Osteoblast (primary cell): ENCODE measurements around the gene AGXT2. TPM values are rescaled to one million over a fixed set of nuclear protein-coding genes. Genes with fewer than 3 reads are reported as not detected.

ENCODE experiments used
- DNase-seq: peaks from one replicate; pipeline ENCODE4 v3.0.0; 2011; ENCODE audit warnings: low spot score, mixed read lengths; ENCODE audit not compliant: insufficient read length; ENCODE audit errors: missing footprints
- H2AFZ ChIP-seq: 2 replicates; pipeline ENCODE4 v1.6.0; 2011; ENCODE audit warnings: mild to moderate bottlenecking, low read length
- H3K27ac ChIP-seq: 2 replicates; pipeline ENCODE4 v1.5.1; 2011; ENCODE audit warnings: mild to moderate bottlenecking, low read depth, low read length, moderate library complexity
- H3K27me3 ChIP-seq: 2 replicates; pipeline ENCODE4 v1.6.0; 2012; ENCODE audit warnings: mild to moderate bottlenecking, control low read depth, inconsistent platforms, low read length, moderate library complexity; ENCODE audit not compliant: insufficient read depth
- H3K36me3 ChIP-seq: 2 replicates; pipeline ENCODE4 v1.5.1; 2011; ENCODE audit warnings: mild to moderate bottlenecking, low read length, control low read depth, moderate library complexity; ENCODE audit not compliant: insufficient read depth
- H3K4me1 ChIP-seq: 2 replicates; pipeline ENCODE4 v1.5.1; 2011; ENCODE audit warnings: mild to moderate bottlenecking, low read length, control low read depth, moderate library complexity; ENCODE audit not compliant: insufficient read depth
- H3K4me2 ChIP-seq: 2 replicates; pipeline ENCODE4 v1.6.0; 2011; ENCODE audit warnings: mild to moderate bottlenecking, low read length; ENCODE audit not compliant: insufficient read depth
- H3K4me3 ChIP-seq: fragments of 200-600 bp; sonication (generic); 3 replicates; pipeline ENCODE4 v1.5.1; 2012; ENCODE audit warnings: mild to moderate bottlenecking, low read length, inconsistent platforms; ENCODE audit not compliant: insufficient read depth
- H3K79me2 ChIP-seq: 2 replicates; pipeline ENCODE4 v1.6.0; 2012; ENCODE audit warnings: mild to moderate bottlenecking, low read length, control low read depth, inconsistent platforms; ENCODE audit not compliant: insufficient read depth
- H3K9me3 ChIP-seq: 2 replicates; pipeline ENCODE4 v1.5.1; 2011; ENCODE audit warnings: low read depth, low read length, control low read depth
- H4K20me1 ChIP-seq: 2 replicates; pipeline ENCODE4 v1.6.0; 2012; ENCODE audit warnings: mild to moderate bottlenecking, low read length, control low read depth; ENCODE audit not compliant: insufficient read depth
- CTCF ChIP-seq: IDR thresholded peaks from 2 replicates; pipeline ENCODE4 v1.5.1; 2011; ENCODE audit warnings: mild to moderate bottlenecking, low read depth, low read length, moderate library complexity; ENCODE audit errors: extremely low read depth
- total RNA-seq: library from RNA; depleted of rRNA; stranded (reverse); fragments of >200 nt; gene quantifications from 2 replicates; pipeline ENCODE4 v1.2.3, GENCODE V29; 2012

The AGXT2 gene, protein sequence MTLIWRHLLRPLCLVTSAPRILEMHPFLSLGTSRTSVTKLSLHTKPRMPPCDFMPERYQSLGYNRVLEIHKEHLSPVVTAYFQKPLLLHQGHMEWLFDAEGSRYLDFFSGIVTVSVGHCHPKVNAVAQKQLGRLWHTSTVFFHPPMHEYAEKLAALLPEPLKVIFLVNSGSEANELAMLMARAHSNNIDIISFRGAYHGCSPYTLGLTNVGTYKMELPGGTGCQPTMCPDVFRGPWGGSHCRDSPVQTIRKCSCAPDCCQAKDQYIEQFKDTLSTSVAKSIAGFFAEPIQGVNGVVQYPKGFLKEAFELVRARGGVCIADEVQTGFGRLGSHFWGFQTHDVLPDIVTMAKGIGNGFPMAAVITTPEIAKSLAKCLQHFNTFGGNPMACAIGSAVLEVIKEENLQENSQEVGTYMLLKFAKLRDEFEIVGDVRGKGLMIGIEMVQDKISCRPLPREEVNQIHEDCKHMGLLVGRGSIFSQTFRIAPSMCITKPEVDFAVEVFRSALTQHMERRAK
- not detected in 2 replicates for total RNA-seq

- Histone ChIP-seq H3K36me3 (no peaks in the 10 kb centered on the region), H3K27me3 (no peaks in the 10 kb centered on the region), H3K27ac (peak within 1 kb of the TSS; percentile 50), H3K79me2 (no peaks in the 10 kb centered on the region), H3K9me3 (no peaks in the 10 kb centered on the region), H4K20me1 (no peaks in the 10 kb centered on the region), H3K4me1 (peaks cover 12% of the 10 kb centered on the region), H3K4me3 (no peak within 1 kb of the TSS), H3K4me2 (no peak within 1 kb of the TSS), H2AFZ (peak within 1 kb of the TSS; percentile 6)
- no peak for DNase-seq
- no peak for TF ChIP-seq CTCF
Observed at GRCh38 chr5:35047785-35048404, at the start of gene AGXT2. Gene AGXT2, minus strand, starts transcription at chr5:35047949. Its CDS starts 57 bp downstream, at chr5:35047892.

DNA sequence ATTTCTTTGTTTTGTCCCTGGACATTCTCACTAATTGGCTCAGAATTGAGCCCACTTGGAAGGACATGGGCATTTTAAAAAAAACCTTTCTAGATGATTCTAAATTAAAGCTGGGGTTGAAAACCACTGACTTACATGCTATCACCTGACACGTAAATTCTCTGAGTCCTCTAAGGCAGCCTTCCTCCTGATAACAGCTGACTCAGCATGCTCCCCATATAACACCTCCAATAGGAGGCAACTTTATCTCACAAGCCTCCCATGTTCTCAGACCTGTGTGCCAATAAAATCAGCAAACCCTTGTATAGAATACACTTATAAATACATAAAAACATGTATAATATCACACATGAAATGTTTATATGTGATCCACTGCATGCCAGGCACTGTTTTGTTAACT is 49.2 kb upstream of the AGXT2 start:
- Histone ChIP-seq H3K36me3 (no peaks in the 10 kb centered on the region), H3K4me1 (no peaks in the 10 kb centered on the region), H3K27ac (no peak overlapping the region), H3K4me2 (no peak overlapping the region), H3K27me3 (peaks cover 8% of the 10 kb centered on the region), H3K79me2 (no peaks in the 10 kb centered on the region), H4K20me1 (no peaks in the 10 kb centered on the region), H3K4me3 (no peak overlapping the region), H3K9me3 (no peaks in the 10 kb centered on the region), H2AFZ (no peak overlapping the region)
- no peak for TF ChIP-seq CTCF
- DNase-seq: no peak

GRCh38 chr5:35096216-35096615 is 48.5 kb upstream of the AGXT2 start:
- no peaks in the 10 kb centered on the region for H3K36me3 ChIP-seq
- H2AFZ ChIP-seq: no peak overlapping the region
- H3K27me3 ChIP-seq: peaks cover 7% of the 10 kb centered on the region
- H3K4me3 ChIP-seq: no peak overlapping the region
- no peak for DNase-seq
- H4K20me1 ChIP-seq: no peaks in the 10 kb centered on the region
- no peaks in the 10 kb centered on the region for H3K4me1 ChIP-seq
- no peaks in the 10 kb centered on the region for H3K79me2 ChIP-seq
- no peak overlapping the region for H3K27ac ChIP-seq
- no peaks in the 10 kb centered on the region for H3K9me3 ChIP-seq
- no peak for TF ChIP-seq CTCF
- no peak overlapping the region for H3K4me2 ChIP-seq

DNA sequence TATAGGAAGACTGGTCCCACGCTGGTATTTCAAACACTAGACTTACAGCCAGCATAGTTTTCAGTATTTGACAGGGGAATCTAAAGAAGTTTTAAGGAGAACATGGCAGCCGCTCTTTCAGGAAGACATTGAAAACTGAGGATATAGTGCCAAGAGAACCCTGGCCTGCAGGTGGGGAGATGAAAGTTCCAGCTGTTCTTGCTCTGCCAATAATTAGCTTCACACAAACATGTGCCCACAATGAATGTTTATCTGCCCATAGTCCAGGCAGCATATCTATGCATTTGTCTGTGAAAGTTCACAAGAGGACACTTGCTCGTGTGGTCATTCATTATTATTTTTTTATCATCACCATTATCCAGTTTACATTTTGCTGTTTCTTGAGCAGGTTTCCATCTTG is 47.6 kb upstream of the AGXT2 start:
- H3K36me3 ChIP-seq: no peaks in the 10 kb centered on the region
- H3K9me3 ChIP-seq: no peaks in the 10 kb centered on the region
- H3K4me3 ChIP-seq: no peak overlapping the region
- no peak overlapping the region for H3K27ac ChIP-seq
- DNase-seq: no peak
- no peaks in the 10 kb centered on the region for H3K27me3 ChIP-seq
- H2AFZ ChIP-seq: no peak overlapping the region
- no peak for TF ChIP-seq CTCF
- no peaks in the 10 kb centered on the region for H3K79me2 ChIP-seq
- H4K20me1 ChIP-seq: no peaks in the 10 kb centered on the region
- no peak overlapping the region for H3K4me2 ChIP-seq
- H3K4me1 ChIP-seq: no peaks in the 10 kb centered on the region
